Heart left ventricle (tissue), 13 donors: ENCODE results near the gene MCM5.
A peak's percentile ranks its signal among the peaks of the same experiment; 100 is the strongest.

Experiments used
- POLR2A ChIP-seq, 2 donors: fragments of 450-650 bp; IDR thresholded peaks; one replicate each; pipeline ENCODE4 v1.6.1; 2017; ENCODE audit warnings: antibody characterized with exemption in 2 of 2, mild to moderate bottlenecking in 2 of 2, moderate library complexity in 2 of 2
- TF ChIP-seq, protein P1 (sequence below), 12 donors: fragments of 200-600 bp; sonication (generic) in 4 of 12; IDR thresholded peaks; one replicate each; pipeline versions ENCODE4 v1.5.0 to v1.8.0; 2018 to 2022; ENCODE audit warnings: antibody characterized with exemption in 12 of 12, mild to moderate bottlenecking in 5 of 12
- donor health status: ischemic (EF 13 %, LVEDD 7.1; RV severe dilation, severe dysfunction).
- donor health status: DM: no; HTN: yes; CAD: no.
- donor health status: DM: no; HTN: no; CAD: no.
- donor health status: ischemic (EF 25% LVEDD 6.9; RV normal size, moderate dysfunction).
- donor health status: ischemic (EF 25% LVEDD 5.7; RV mildly dilated, moderate dysfunction).
- donor health status: ischemic (EF 35%, LVEDD 5.7; RV mildly dilated, moderate dysfunction).
- donor health status: nonischemic (EF 11% LVEDD 7.7; RV severe dilation, severe dysfunction).
- donor health status: DM: yes; HTN: yes; CAD: no.
- donor health status: PGD.
- donor health status: ischemic (EF 29% LVEDD 5.4; RV normal size, mild dysfunction).
- donor health status: nonischemic (EF 23%, LVEDD 6.1; RV moderate dilation, normal function).

DNA sequence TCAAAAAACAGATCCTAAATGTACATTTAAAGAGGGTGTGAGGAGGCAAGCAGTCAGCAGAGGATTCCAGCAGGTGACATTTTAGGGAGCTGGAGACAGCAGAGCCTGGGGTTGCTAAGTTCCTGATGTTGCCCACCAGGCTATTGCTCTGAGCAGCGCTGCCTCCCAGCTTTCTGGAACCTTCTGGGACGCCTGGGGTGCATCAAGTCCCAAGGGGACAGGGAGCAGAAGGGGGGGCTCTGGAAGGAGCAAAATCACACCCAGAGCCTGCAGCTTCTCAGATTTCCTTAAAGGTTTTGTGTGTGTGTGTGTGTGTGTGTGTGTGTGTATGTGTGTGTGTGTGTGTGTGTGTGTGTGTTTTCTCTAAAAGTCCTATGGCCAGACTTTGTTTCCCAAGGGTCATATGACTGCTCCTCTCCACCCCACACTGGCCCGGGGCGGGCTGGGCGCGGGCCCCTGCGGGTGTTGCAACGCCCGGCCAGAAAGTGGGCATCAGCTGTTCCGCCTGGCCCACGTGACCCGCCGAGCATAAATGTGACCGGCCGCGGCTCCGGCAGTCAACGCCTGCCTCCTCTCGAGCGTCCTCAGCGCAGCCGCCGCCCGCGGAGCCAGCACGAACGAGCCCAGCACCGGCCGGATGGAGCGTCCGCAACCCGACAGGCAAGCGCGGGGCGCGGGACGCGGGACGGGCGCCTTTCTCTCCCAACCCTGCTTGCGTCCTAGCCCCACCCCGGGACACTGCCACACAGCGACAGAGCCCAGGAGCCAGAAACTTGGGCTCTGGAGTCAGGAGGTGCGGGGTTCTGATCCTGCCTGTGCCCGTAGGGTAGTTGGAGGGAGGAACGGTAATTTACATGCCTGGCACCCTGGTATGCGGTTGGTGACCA is 19.2 kb upstream of the MCM5 start, which contains the start of gene HMOX1:
- TF ChIP-seq, protein P1, sequence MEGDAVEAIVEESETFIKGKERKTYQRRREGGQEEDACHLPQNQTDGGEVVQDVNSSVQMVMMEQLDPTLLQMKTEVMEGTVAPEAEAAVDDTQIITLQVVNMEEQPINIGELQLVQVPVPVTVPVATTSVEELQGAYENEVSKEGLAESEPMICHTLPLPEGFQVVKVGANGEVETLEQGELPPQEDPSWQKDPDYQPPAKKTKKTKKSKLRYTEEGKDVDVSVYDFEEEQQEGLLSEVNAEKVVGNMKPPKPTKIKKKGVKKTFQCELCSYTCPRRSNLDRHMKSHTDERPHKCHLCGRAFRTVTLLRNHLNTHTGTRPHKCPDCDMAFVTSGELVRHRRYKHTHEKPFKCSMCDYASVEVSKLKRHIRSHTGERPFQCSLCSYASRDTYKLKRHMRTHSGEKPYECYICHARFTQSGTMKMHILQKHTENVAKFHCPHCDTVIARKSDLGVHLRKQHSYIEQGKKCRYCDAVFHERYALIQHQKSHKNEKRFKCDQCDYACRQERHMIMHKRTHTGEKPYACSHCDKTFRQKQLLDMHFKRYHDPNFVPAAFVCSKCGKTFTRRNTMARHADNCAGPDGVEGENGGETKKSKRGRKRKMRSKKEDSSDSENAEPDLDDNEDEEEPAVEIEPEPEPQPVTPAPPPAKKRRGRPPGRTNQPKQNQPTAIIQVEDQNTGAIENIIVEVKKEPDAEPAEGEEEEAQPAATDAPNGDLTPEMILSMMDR (IDR thresholded peaks at IDR 0.05): peak in 4 of 12 donors; percentile 12 to 48 (median 38)
- peak in 1 of 2 donors; percentile 64 for TF ChIP-seq POLR2A (IDR thresholded peaks at IDR 0.05)
